Endodermal cell (in vitro differentiated cells): ENCODE measurements around the gene CYSRT1. TPM values are rescaled to one million over a fixed set of nuclear protein-coding genes. Genes with fewer than 3 reads are reported as not detected.
A peak's percentile ranks its signal among the peaks of the same experiment; 100 is the strongest.

ENCODE experiments used
- DNase-seq: peaks from one replicate; pipeline ENCODE4 v3.0.0-alpha.2; 2017
- H3K27ac ChIP-seq: 2 replicates; pipeline ENCODE4 v1.5.1; 2013; ENCODE audit warnings: mild to moderate bottlenecking, low read depth, low read length, moderate library complexity
- H3K27me3 ChIP-seq: 2 replicates; pipeline ENCODE4 v1.6.1; 2013; ENCODE audit warnings: mild to moderate bottlenecking, low read length, moderate library complexity; ENCODE audit not compliant: insufficient read depth, control insufficient read depth, poor library complexity, severe bottlenecking
- H3K36me3 ChIP-seq: 2 replicates; pipeline ENCODE4 v1.7.0; 2013; ENCODE audit warnings: mild to moderate bottlenecking, low read length, moderate library complexity; ENCODE audit not compliant: control insufficient read depth, insufficient read depth
- H3K4me1 ChIP-seq: one replicate; pipeline ENCODE4 v1.7.0; 2013; ENCODE audit warnings: low read length; ENCODE audit not compliant: control insufficient read depth, insufficient read depth
- H3K4me3 ChIP-seq: 2 replicates; pipeline ENCODE4 v1.5.1; 2013; ENCODE audit warnings: mild to moderate bottlenecking, low read length, moderate library complexity
- H3K9ac ChIP-seq: 2 replicates; pipeline ENCODE4 v1.6.1; 2013; ENCODE audit warnings: mild to moderate bottlenecking, low read length, moderate library complexity; ENCODE audit not compliant: poor library complexity, severe bottlenecking; ENCODE audit errors: extremely low read depth
- H3K9me3 ChIP-seq: 2 replicates; pipeline ENCODE4 v1.6.1; 2013; ENCODE audit warnings: mild to moderate bottlenecking, low read length, moderate library complexity; ENCODE audit not compliant: control insufficient read depth
- H3K27ac Mint-ChIP-seq: 2 replicates; pipeline ENCODE4 v1.8.0; 2020; ENCODE audit warnings: mixed read lengths
- H3K27me3 Mint-ChIP-seq: 2 replicates; pipeline ENCODE4 v1.8.0; 2021; ENCODE audit warnings: mild to moderate bottlenecking, mixed read lengths; ENCODE audit not compliant: insufficient read depth
- H3K36me3 Mint-ChIP-seq: 2 replicates; pipeline ENCODE4 v1.8.0; 2020; ENCODE audit warnings: low read depth, mixed read lengths
- H3K4me1 Mint-ChIP-seq: 2 replicates; pipeline ENCODE4 v1.8.0; 2020; ENCODE audit warnings: mixed read lengths
- H3K4me3 Mint-ChIP-seq: 2 replicates; pipeline ENCODE4 v1.8.0; 2020; ENCODE audit warnings: mild to moderate bottlenecking, moderate library complexity, mixed read lengths
- H3K9me3 Mint-ChIP-seq: 2 replicates; pipeline ENCODE4 v1.8.0; 2020; ENCODE audit warnings: mild to moderate bottlenecking, mixed read lengths
- WGBS, 2 experiments: methylation state at CpG; one replicate each; pipeline versions ENCODE4 v1.1.5 to v1.1.7; 2013; ENCODE audit warnings: missing lambda C conversion rate in 2 of 2, mixed read lengths in 1 of 2; ENCODE audit not compliant: insufficient coverage in 1 of 2, insufficient read length in 1 of 2; 5-methylcytosine and 5-hydroxymethylcytosine counted together
- total RNA-seq, 2 donors: library from RNA; stranded (reverse); fragmentation: NEBNext Ultra II Directional in 1 of 2; extraction: Animal tissue kit (Norgen Biotek cat#: 25700) in 1 of 2; gene quantifications; 2 replicates in 1 of 2; 3 replicates in 1 of 2; pipeline ENCODE4 v1.2.1, GENCODE V29; 2021
- TF ChIP-seq, protein P1 (sequence below): fragments of 200-600 bp; sonication (generic); conservative IDR thresholded peaks from 2 replicates; pipeline ENCODE4 v1.5.0; 2021; ENCODE audit warnings: antibody characterized with exemption, mild to moderate bottlenecking

Gene CYSRT1
- total RNA-seq, 2 donors from 2014 or later = 1.4 to 1.8 TPM

DNA sequence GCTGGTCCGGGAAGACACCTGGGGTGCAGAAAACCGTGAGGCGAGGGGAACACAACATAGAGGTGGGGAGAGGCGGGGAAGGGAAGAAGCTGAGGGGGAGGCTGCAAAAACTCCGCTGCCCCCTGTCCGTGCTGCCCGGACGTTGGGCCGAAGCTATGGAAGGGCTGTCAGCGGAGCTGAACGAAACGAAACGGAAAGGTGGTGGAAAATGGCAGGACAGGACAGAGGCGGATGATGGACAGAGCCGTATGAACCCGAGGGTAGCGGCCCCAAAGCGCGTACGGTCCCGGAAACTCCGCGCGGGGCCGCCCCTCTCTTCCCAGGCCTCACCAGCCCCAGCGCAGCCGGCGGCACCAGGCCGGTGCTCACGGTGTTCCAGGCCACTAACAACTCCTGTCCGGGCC lies 36.9 kb upstream of the CYSRT1 start:
- peak overlapping the region; percentile 69 for H3K9ac ChIP-seq
- Mint-ChIP-seq H3K4me3 (peak overlapping the region; percentile 83), H3K4me1 (peaks cover 19% of the 10 kb centered on the region), H3K9me3 (no peaks in the 10 kb centered on the region), H3K36me3 (peaks cover 19% of the 10 kb centered on the region), H3K27ac (peak overlapping the region; percentile 92), H3K27me3 (no peaks in the 10 kb centered on the region)
- peaks cover 23% of the 10 kb centered on the region for H3K4me1 ChIP-seq
- H3K36me3 ChIP-seq = peaks cover 31% of the 10 kb centered on the region
- peak overlapping the region; percentile 91 for H3K4me3 ChIP-seq
- no peak for DNase-seq
- 1% methylated on average over 18 to 31 of the region's 31 CpGs for WGBS, 2 experiments
- no peaks in the 10 kb centered on the region for H3K27me3 ChIP-seq
- no peaks in the 10 kb centered on the region for H3K9me3 ChIP-seq
- H3K27ac ChIP-seq = no peak overlapping the region
- TF ChIP-seq, protein P1, sequence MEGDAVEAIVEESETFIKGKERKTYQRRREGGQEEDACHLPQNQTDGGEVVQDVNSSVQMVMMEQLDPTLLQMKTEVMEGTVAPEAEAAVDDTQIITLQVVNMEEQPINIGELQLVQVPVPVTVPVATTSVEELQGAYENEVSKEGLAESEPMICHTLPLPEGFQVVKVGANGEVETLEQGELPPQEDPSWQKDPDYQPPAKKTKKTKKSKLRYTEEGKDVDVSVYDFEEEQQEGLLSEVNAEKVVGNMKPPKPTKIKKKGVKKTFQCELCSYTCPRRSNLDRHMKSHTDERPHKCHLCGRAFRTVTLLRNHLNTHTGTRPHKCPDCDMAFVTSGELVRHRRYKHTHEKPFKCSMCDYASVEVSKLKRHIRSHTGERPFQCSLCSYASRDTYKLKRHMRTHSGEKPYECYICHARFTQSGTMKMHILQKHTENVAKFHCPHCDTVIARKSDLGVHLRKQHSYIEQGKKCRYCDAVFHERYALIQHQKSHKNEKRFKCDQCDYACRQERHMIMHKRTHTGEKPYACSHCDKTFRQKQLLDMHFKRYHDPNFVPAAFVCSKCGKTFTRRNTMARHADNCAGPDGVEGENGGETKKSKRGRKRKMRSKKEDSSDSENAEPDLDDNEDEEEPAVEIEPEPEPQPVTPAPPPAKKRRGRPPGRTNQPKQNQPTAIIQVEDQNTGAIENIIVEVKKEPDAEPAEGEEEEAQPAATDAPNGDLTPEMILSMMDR = no peak

DNA sequence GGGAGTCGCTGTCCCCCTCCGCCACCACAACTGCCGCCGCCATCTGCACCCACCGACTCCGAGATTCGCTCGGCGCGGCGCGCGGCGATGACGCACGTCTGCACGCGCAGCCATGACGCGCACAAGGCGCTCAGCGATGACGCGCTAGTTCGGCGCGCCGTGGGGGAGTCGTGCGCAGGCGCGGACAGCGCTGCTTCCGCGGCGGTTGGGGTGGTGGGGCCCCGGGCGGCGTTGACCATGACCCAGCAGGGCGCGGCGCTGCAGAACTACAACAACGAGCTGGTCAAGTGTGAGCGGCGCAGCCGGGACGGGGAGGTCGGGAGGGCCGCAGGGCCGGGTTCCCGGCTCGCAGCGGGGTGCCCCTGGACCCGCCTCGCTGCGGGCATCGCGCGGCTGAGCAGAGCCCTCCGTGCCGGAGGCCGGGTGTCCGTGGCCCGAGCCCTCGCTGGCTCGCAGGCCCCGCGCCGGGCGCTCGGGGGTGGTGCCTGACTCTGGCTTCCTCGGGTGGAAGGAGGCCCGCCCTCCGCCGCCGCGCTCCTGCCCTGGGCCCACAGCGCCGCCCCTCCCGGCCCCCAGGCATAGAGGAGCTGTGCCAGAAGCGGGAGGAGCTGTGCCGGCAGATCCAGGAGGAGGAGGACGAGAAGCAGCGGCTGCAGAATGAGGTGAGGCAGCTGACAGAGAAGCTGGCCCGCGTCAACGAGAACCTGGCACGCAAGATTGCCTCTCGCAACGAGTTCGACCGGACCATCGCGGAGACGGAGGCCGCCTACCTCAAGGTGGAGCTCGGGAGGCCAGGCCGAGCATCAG lies 36.3 kb upstream of the CYSRT1 start, which contains the start of the genes ANAPC2 and SSNA1:
TSS of gene ANAPC2 (minus strand) at position 71 of the 807 bp plus-strand sequence. CDS start at position 43, 28 bp downstream.
TSS of gene SSNA1 (plus strand) at position 187 of the 807 bp plus-strand sequence. CDS start at position 238, 51 bp downstream.
- Histone ChIP-seq H3K27ac (peak within 1 kb of the TSS; percentile 89), H3K9ac (peak within 1 kb of the TSS; percentile 69), H3K4me3 (peak within 1 kb of the TSS; percentile 91), H3K27me3 (no peaks in the 10 kb centered on the region), H3K4me1 (peaks cover 23% of the 10 kb centered on the region), H3K9me3 (no peaks in the 10 kb centered on the region), H3K36me3 (peaks cover 25% of the 10 kb centered on the region)
- WGBS, 2 experiments = 0 to 1% methylated on average over 45 to 98 of the region's 98 CpGs
- H3K27ac Mint-ChIP-seq = peak within 1 kb of the TSS; percentile 95
- peak within 1 kb of the TSS; percentile 83 for H3K4me3 Mint-ChIP-seq
- no peaks in the 10 kb centered on the region for H3K9me3 Mint-ChIP-seq
- H3K36me3 Mint-ChIP-seq = peaks cover 13% of the 10 kb centered on the region
- peaks cover 19% of the 10 kb centered on the region for H3K4me1 Mint-ChIP-seq
- DNase-seq = peak; percentile 96
- H3K27me3 Mint-ChIP-seq = no peaks in the 10 kb centered on the region
- TF ChIP-seq, protein P1 = peak; percentile 66

DNA sequence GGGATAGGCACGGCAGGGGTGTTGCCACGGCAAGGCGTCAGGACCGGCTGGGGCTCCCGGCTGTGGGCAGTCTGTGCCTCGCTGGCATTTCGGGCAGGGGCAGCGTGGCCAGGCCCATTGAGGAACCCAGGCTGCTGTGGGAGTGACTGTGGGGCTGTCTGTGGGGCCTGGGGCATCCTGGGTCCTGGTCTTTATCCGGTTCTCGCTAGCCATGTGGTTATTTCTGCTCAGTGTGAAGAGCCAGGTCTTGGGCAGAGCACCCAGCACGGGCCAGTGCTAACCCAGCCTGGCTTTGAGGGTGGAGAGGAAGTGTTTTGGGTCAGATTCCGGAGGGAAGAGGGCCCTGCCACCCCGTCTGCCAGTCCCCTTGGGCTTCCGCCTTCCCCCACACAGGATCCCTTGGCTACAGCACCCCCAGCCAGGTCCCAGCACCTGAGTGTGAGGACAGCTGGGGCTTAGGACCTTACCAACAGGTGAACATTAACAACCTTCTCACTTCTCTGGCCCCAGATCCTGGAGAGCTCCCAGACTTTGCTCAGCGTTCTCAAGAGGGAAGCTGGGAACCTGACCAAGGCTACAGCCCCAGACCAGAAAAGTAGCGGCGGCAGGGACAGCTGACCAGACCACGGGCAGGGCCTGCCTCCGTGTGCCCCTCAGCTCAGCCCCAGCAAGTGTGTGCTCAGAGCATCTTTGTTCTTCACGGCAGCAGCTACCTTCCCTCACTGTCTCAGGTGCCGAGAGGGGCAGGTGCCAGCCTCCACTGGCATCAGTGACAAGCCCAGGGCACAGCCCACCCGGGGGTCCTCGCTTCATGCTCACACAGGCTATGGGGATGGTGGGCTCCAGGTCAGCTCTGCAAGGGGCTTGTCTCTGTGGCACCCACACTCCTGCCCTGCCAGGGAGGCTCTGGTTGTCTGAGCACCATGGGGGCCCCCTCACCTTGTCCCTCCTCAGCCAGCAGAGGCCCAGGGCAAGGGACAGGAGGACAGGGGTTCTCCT lies 35.4 kb upstream of the CYSRT1 start:
- H3K4me3 Mint-ChIP-seq = peak overlapping the region; percentile 83
- peaks cover 25% of the 10 kb centered on the region for H3K36me3 ChIP-seq
- H3K27ac Mint-ChIP-seq = peak overlapping the region; percentile 95
- H3K9me3 Mint-ChIP-seq = no peaks in the 10 kb centered on the region
- peak overlapping the region; percentile 69 for H3K9ac ChIP-seq
- H3K27ac ChIP-seq = peak overlapping the region; percentile 89
- WGBS, 2 experiments = 38 to 53% methylated on average over 10 to 23 of the region's 23 CpGs
- H3K36me3 Mint-ChIP-seq = peaks cover 8% of the 10 kb centered on the region
- no peaks in the 10 kb centered on the region for H3K27me3 Mint-ChIP-seq
- peak overlapping the region; percentile 91 for H3K4me3 ChIP-seq
- TF ChIP-seq, protein P1 = no peak
- H3K9me3 ChIP-seq = no peaks in the 10 kb centered on the region
- peaks cover 25% of the 10 kb centered on the region for H3K4me1 ChIP-seq
- no peak for DNase-seq
- H3K4me1 Mint-ChIP-seq = peaks cover 19% of the 10 kb centered on the region
- no peaks in the 10 kb centered on the region for H3K27me3 ChIP-seq
